GM21360 (cell line): ENCODE results near the gene RPUSD4.

Source experiments
- ATAC-seq: cut with Tn5 transposase; IDR thresholded peaks from one replicate; pipeline ENCODE4 v1.9.1; 2021; ENCODE audit warnings: mild to moderate bottlenecking, moderate library complexity; ENCODE audit not compliant: unreplicated experiment

Gene RPUSD4

GRCh38 chr11:126185259-126186024, 26.0 kb downstream of the RPUSD4 start:
- ATAC-seq, result no peak

- ATAC-seq, result no peak
Measured at GRCh38 chr11:126182787-126183445, 28.5 kb downstream of the RPUSD4 start.

DNA sequence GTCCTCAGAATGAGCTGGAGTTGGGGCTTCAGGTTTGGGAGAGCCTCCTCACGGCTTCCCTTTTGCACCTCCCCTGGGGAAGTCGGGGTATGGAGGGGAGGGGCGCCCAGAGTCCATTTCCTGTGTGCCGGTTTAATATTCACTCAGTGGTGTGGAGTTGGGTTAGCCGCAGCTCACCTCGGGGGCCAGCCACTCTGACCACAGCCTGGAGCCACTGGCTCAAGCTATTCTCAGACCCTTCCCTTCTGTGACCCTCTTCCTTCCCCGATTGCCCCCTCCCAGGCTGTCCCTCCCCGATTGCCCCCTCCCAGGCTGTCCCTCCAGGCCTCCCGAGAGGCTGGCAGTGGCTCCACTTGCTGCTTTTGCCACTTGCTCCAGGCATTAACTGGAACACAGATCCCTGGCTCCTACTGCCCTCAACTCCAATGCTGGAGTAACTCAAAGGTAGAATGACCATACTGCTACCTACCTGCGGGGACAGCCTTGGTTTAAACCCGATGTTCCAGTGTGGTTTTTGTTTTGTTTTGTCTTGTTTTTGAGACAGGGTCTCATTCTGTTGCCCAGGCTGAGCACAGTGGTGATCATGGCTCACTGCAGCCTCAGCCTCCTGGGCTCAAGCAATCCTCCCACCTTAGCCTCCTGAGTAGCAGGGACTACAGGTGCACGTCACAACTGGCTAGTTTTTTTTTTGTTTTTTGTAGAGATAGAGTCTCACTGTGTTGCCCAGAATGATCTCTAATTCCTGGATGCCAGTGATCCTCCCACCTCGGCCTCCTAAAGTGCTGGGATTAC, 29.3 kb downstream of the RPUSD4 start:
- ATAC-seq, result no peak

DNA sequence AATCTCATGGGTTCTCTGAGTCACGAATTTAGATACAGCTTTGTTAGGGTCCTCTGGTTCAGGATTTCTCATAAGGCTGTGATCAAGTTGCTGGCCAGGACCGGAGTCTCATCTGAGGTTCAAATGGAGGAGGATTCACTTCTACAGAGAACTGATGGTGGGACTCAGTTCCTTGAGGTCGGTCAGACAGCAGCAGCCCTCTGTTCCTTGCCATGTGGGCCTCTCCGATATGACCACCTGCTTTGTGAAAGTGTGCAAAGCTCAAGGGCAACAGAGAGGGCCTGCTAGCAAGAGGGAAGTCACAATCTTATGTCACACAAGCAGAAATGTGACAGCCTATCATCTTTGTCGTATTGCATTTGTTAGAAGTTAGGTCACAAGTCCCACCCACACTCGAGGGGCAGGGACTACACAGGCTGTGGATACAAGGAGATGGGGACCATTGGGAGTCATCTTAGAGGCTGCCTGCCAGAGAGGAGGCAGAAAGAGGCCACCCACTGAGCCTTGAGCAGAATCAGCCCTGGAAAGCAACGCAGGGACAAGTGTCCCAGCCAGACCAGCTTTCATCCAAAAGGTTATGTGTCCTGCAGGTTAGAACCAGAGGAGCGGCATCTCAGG, 34.5 kb downstream of the RPUSD4 start:
- no peak for ATAC-seq

- no peak for ATAC-seq
Measured at GRCh38 chr11:126175393-126175792, 36.1 kb downstream of the RPUSD4 start.

GRCh38 chr11:126174816-126175215, 36.6 kb downstream of the RPUSD4 start:
- ATAC-seq, result no peak

- no peak for ATAC-seq
Measured at GRCh38 chr11:126173257-126173656, 38.2 kb downstream of the RPUSD4 start.

- no peak for ATAC-seq
Measured at GRCh38 chr11:126172596-126173038, 38.8 kb downstream of the RPUSD4 start.

GRCh38 chr11:126169291-126169690, 42.2 kb downstream of the RPUSD4 start:
- ATAC-seq, result no peak

GRCh38 chr11:126167488-126167887, 44.0 kb downstream of the RPUSD4 start:
- ATAC-seq, result no peak

DNA sequence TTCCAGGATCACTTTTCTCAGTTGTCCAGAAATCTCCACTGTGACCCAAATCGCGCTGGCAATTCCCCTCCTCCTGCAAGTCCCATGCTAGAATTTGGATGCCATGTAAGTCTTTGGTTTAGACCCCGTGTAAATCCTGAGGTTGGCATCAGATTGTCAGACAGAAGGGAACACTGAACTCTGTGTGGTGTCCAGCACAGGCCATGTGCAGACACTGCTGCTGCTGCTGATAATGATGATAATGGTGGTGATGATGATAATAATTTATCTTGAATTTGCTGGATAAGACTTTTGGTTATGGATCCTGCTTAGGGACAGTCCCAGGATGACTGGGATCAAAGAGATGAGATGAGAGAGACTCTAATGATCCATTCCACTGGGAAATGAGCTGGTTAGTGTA, 45.0 kb downstream of the RPUSD4 start:
- no peak for ATAC-seq

- ATAC-seq, result no peak
Measured at GRCh38 chr11:126165757-126166156, 45.7 kb downstream of the RPUSD4 start.

DNA sequence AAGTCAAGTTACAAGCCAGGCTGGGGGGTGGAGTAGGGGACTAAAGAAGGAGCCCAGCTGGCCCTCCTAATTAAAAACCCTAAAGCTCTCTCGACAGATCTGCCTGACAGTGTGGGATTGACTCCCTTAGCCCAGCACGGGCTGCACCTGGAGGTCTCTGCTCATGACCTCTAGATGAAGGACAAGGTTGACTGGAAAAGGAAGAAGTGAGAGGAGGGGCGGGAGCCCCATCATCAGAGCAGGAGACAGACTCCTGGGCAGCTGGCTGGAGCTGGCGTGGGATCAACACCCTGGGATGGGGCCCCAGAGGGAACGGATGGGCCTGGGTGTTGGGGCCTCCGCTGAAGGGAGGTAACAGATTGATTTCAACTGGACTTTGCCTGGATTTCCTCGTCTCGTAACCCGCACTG, 46.1 kb downstream of the RPUSD4 start:
- ATAC-seq, result no peak

GRCh38 chr11:126164781-126165180, 46.7 kb downstream of the RPUSD4 start:
- no peak for ATAC-seq

- no peak for ATAC-seq
Measured at GRCh38 chr11:126163779-126164178, 47.7 kb downstream of the RPUSD4 start.

GRCh38 chr11:126163074-126163700, 48.3 kb downstream of the RPUSD4 start:
- no peak for ATAC-seq

DNA sequence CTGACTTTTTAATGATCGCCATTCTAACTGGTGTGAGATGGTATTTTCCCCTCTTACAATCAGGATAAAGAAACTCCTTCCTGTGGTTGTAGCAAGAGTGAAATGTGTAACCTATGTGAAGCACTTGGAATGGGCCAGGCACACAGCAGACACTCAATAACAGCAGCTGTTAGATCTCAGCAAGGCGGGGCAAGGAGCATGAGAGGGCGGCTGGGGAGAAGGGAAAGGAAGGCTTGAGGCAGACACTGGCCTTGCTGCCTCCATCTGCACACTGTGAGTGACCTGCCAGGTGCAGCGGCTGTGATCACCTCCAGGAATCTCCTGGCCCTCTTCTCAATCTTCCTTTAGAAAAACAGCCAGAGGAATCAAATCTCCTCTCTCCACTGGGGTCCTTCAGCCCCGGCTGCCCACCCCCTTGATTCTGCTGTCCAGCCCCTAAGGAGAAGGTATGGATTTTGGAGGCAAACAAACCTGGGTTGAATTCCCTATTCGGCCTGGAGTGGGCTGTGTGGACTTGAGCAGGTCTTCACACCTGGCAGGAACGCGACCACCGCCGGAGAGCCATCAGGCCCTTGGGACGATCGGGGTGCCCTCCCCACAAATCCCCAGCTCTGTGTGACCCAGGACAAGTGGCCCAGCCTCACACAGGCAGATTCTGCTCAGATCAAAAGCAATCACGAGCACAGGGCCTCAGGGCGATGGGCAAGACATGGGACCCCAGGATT, 49.0 kb downstream of the RPUSD4 start:
- no peak for ATAC-seq

GRCh38 chr11:126161023-126161391, 50.4 kb downstream of the RPUSD4 start:
- ATAC-seq, result no peak

GRCh38 chr11:126160345-126161022, 51.0 kb downstream of the RPUSD4 start:
- ATAC-seq, result no peak
